Stimulated activated CD8-positive, alpha-beta memory T cell treated with anti-CD3 and anti-CD28 coated beads, Interleukin-2, amount 100 ng/mL, for 1 hour (primary cell): ENCODE data around the gene AS3MT.
"Not testable (repeated sequence)": the region's sequence is repeated elsewhere in the genome, so short reads cannot be mapped to it uniquely, and the experiment has no call there.

Experiments
- DNase-seq, 2 donors: peaks; one replicate each; pipeline ENCODE4 v3.0.0-alpha.2; 2020; ENCODE audit warnings: low read depth in 2 of 2

The AS3MT gene, protein sequence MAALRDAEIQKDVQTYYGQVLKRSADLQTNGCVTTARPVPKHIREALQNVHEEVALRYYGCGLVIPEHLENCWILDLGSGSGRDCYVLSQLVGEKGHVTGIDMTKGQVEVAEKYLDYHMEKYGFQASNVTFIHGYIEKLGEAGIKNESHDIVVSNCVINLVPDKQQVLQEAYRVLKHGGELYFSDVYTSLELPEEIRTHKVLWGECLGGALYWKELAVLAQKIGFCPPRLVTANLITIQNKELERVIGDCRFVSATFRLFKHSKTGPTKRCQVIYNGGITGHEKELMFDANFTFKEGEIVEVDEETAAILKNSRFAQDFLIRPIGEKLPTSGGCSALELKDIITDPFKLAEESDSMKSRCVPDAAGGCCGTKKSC

DNA sequence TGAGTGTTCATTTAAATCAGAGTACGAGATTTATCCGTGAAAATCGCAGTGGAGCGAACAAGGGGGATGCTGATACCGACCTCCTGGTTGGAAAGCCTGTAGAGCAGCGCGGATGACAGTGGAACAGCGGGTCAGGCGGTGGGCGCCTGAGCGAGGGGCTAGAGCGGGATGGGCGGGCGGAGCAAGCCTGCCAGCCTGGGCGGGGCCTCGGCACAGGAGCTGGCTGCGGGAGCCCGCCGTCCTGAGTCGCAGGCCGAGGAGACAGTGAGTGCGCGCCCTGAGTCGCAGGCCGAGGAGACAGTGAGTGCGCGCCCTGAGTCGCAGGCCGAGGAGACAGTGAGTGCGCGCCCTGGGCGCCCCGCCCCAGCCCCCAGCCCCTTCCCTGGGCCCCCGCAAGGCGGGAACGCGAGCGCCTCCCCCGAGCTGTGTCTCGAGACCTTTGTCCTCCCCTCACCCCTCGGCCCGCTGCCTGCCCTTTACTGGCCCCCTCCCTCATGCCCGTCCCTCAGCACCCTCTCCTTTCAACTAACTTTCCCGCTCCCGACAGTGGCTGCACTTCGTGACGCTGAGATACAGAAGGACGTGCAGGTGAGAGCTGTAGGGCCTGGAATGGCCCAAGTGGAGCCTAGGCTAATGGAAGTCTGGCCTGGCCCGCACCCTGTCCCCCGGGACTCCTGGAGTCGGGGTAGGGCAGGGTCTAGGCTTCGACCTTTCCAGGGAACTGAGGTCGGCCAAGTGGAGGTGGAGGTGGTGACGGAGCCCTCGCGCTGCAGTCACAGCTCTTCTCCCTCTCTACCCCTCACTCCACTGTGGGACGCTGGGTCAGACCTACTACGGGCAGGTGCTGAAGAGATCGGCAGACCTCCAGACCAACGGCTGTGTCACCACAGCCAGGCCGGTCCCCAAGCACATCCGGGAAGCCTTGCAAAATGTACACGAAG is at the start of gene AS3MT:
Gene AS3MT, plus strand, starts transcription at position 213 of the 941 bp plus-strand sequence. Its CDS starts 123 bp downstream, at position 336.
- no peak for DNase-seq

DNA sequence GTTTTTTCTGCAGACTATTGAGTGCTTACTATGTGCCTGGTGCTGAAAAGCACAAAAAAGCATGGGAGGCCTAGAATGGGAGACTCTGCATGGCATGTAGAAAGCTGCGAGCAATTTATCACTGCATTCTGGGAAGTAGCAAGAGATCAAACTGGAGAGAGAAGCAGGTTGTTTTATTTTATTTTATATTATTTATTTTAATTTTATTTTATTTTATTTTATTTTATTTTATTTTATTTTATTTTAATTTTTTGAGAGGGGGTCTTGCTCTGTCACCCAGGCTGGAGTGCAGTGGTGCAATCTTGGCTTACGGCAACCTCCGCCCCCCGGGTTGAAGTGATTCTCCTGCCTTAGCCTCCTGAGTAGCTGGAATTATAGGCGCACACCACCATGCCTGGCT is 49.3 kb upstream of the AS3MT start:
- not testable (repeated sequence) for DNase-seq

DNA sequence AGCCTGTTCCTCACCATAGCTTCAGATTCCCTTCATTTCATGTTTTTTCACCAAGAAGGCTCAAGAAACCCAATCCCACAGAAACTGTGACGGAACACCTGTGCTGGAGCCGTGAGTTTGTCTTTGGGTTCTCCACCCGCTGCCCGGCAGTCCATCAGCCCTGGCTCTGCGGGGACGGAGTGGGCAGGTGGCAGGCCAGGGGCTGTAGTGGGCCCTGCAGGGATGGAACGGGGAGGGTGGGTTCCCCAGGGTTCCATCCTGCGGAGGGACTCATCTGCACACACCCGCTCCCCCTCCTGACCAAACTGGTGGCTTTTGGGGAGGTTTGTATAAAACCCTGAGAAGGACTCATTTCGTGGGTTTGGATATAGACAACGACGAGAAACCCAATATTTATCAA is 47.0 kb upstream of the AS3MT start:
- no peak for DNase-seq

DNA sequence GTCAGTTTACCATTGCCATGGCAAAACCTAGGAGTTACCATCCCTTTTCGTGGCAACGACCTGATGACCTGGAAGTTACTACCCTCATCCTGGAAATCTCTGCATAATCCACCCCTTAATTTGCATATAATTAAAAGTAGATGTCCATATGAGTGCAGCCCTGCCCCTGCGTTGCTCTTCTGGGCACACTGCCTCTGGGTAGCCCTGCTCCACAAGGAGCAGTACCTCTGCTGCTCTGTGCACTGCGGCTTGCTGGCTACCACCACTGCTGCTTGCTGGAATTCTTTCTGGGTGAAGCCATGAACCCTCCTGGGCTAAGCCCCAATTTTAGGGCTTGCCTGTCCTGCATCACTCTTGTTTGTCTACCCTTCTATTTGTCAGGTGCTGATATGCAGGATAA is 44.6 kb upstream of the AS3MT start:
- DNase-seq: no peak

DNA sequence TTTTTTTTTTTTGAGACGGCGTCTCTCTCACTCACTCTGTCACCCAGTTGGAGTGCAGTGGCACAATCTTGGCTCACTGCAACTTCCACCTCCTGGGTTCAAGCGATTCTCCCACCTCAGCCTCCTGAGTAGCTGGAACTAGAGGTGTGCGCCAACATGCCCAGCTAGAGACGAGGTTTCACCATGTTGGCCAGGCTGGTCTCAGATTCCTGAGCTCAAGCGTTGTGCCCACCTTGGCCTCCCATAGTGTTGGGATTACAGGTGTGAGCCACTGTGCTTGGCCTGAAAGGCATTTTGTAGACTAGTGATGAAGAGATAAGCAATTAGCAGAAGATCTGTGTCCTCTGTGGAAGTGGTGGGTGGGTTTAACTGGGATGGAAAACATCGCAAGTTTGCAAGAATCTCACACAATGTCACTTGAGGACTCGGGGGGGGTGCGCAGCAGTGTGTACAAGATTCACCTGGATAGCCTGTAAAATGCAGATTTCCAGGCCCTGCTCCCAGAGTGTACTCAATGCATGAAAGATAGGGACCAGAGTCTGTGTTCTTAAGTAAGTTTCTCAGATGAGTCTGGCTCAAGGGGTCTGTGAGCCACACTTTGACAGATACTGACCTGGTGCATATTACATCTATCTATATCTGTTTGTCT is 43.0 kb upstream of the AS3MT start:
- no peak for DNase-seq

DNA sequence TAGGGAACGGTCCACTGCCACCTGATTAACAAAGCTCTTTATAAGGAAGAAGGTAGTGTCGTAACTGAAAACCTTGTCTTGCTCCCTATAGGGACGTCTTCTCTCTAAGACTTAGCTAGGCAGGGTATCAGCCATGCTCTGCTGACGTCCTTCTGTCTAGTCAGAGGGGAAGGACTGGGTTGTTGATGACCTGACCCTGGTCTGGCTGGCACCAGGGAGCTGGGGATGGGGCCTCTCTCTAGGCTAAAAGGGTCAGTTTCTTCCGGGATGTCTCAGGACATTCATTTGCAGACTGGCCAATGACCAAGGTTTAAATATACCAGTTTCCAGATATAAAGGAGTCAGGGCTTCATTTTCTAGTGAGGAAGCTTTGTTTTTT is 41.7 kb upstream of the AS3MT start:
- no peak for DNase-seq

DNA sequence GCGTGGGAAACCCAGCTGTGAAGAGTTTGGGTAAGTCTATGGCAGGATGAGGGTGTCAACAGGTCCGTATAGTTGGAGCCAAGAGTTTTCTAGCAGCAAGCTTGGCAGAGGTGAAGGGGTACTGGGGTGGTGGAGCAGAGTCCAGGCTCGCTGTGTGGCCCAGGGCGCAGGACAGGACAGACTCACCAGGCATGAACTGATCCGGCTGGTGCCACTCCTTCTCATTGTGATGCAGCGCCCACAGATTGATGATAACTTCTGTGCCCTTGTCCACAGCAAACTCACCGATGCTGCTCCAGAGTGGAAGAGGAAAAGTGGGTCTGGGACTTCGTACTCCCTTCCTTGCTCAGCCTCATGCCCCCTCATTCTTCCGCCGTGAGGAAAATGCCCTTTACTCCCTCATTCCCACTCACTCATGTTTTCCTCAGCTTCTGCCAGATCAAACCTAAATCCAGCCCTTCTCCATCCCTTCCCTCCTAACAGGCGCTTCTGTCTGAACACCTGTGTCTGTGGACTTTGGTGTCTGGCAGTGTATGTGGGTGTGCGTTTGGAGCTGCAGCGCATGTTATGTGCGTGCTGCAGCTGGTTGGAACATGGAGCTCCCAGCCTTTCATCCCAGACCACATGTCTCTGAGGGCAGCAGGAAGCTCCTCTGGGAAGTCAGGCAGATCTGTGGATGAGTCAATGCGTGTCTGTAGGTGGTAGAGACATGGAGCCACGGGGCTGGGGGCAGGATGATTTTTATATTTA is 37.8 kb upstream of the AS3MT start:
- DNase-seq: no peak

DNA sequence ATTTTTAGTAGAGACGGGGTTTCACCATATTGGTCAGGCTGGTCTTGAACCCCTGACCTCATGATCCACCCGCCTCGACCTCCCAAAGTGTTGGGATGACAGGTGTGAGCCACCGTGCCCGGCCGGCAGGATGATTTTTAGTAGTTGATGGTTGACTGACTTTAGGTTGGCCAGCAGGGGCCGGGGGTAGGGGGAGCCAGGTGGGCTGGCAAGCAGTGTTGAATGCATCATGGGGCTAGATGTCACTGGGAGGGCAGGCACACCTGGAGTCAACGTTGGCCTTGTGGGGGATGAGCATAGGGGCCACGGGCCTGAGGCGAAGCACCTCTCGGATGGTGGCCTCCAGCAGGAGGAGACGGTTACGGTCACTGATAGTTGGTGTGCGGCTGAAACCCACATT is 37.0 kb upstream of the AS3MT start:
- DNase-seq: no peak

DNA sequence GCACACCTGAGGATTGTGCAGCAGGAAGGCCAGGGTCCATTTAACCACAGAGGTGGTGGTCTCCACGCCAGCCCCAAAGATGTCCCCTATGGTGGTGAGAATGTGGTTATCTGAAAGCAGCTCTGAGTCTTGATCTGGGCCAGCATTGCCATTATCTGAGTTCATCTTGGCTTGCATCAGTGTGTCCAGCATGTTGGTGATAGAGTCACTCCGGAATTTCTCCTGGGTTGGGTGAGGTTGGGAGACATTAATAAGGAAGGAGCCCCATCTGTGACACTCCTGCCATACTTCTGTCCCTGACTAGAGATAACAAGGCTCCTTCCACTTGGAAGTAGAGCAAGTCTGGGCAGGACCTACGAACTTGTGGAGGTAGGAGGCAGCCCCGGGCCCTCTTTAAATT is 36.3 kb upstream of the AS3MT start:
- DNase-seq: no peak

DNA sequence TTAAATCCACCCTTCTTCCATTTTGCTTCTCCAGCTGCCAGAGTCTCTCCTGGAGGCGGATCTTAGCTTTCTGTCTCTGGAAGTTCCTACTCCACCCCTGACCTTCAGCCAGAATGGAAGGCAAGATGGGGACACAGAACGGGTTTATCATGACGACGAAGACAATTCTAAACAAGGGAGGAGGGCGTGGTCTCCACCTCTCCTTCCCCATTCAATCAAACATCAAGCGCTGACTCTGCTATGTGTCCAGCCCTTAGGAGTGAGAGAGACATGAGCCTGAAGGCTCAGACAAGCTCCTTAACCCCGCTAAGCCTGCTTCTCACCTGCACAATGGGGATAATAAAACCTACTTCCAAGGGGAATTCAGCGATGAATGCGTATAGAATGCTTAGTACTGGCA is 35.1 kb upstream of the AS3MT start:
- DNase-seq: no peak

DNA sequence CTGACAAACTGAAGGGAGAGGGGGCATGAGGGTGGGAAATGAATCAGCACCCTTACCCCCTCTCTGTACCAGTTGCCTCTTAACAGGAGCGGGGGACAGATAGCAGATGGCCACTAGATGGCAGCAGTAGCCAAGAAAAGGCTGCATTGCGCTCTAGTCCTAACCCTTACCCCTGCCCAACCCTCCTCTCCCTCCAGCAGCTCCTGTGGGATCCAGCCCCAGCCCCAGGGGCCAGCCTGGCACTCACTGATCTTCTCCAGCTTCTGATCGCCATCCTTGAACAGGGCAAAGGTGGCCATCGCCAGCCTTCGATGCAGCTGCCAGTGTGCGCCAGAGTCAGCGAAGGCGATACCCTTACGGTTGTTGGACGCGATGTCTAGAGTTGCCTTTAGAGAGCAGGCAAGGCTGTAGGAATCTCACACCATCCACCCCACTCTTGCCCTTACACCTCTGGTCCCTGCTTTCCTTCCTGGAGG is 34.2 kb upstream of the AS3MT start:
- peak; percentile 50 to 55 for DNase-seq

DNA sequence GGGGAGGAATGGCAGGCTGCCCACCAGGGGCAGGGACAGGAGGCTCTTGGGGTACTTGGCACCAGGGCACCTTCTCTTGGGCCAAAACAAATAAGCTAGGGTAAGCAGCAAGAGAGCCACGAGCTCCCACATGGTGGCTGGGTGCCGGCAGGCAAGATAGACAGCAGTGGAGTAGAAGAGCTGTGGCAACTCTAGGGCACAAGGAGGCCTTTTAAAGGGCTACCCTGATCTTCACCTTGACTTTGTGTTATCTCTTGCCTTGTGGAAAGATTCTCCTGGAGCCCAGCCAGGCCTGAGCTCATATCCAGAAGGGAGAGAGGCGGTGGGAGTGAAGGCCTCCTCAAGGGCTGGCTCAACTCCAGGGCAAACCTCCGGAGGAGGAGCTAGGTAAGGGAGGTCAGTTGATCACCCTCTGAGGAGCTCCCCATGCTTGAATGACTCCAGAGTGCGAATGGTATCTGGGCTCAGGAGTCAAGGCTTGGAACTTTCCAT is 32.0 kb upstream of the AS3MT start, which contains the start of gene CYP17A1:
Gene CYP17A1, minus strand, starts transcription at position 184 of the 492 bp plus-strand sequence. Its CDS starts 52 bp downstream, at position 132.
- no peak for DNase-seq

DNA sequence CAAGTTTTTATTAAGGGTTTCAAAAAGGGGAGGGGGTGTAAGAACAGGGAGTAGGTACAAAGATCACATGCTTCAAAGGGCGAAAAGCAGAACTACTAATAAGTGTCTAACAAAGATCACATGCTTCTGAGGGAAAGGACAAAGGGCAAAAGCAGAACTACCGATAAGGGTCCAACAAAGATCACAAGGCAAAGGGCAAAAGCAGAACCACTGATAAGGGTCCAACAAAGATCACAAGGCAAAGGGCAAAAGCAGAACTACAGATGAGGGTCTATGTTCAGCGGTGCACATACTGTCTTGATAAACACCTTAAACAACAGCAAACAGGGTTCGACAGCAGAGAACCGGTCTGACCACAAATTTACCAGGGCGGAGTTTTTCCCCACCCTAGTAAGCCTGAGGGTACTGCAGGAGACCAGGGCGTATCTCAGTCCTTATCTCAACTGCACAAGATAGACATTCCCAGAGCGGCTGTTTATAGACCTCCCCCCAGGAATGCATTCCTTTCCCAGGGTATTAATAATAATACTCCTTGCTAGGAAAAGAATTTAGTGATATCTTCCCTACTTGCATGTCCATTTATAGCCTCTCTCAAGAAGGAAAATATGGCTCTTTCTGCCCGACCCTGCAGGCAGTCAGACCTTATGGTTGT is 30.9 kb upstream of the AS3MT start:
- DNase-seq: not testable (repeated sequence)

DNA sequence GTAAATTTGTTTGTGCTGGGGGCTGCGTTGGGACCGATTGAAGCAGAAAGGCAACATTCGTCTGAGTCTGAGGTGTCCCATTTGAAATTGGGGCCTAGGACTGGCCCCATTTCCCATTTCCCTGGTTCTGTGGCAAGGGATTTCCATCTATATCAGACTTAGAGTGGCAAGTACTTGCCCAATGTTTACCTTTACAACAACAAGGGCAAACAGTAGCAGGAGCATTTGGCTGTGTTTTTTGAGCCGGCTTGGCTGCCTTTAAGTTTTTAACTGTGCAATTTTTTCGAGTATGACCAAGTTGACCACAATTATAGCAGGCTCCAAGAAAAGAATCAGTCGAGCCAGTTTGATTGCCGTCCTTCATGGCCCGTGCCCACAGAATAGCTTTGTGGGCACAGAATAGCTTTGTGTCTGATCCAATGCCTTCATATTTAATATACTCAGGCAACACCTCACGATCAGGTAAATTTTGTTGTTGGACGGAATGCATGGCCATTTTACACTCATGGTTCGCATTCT is 27.4 kb upstream of the AS3MT start:
- no peak for DNase-seq

DNA sequence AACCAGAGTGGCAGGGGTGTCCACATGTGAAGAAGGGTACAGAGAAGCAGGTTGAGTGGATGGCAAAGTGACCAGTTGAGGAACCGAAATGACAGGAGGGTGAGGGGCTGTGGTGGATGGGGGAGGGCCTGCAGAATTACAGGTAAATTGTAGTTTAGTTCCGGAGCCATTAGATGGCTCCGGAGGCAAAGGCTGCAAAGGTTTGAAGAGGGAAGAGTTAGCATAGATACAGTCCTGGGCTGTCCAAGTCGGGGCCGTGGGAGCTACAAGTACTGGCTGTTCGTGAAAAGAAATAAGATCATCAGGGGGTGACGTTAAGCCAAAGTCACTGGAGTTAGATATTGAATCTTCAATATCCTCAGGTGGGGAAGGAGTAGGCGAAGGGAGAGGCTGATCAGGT is 26.1 kb upstream of the AS3MT start:
- DNase-seq: not testable (repeated sequence)

DNA sequence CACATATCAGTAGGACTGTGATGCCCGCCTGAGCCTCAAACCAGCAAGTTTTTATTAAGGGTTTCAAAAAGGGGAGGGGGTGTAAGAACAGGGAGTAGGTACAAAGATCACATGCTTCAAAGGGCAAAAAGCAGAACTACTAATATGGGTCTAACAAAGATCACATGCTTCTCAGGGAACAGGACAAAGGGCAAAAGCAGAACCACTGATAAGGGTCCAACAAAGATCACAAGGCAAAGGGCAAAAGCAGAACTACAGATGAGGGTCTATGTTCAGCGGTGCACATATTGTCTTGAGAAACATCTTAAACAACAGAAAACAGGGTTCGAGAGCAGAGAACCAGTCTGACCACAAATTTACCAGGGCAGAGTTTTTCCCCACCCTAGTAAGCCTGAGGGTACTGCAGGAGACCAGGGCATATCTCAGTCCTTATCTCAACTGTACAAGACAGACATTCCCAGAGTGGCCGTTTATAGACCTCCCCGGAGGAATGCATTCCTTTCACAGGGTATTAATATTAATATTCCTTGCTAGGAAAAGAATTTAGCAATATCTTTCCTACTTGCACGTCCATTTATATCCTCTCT is 25.0 kb upstream of the AS3MT start:
- not testable (repeated sequence) for DNase-seq

DNA sequence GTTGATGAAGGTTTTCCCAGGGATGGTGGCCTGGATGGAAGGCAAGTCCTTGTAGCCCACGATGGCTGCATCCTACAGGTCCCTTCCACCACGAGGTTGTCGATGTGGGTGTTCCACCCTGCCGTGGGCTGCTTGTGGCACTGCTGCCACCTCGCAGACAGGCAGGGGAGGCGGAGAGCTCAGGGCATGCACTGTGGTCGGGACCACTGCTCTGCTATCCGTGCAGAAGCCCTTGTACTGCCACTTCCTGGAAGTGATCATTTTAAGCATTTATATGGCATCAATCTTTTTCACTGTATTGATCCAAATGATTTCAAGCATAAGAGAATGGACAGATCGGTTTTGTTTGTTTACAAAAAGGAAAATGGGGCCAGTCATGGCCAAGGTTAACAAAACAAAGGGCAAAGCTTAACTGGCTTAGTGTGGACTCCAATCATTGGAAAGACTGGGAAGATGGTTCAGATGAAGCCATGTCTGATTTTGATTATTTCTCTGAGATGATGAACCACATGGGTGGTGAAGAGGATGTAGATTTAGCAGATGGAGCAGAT is 23.8 kb upstream of the AS3MT start:
- no peak for DNase-seq

DNA sequence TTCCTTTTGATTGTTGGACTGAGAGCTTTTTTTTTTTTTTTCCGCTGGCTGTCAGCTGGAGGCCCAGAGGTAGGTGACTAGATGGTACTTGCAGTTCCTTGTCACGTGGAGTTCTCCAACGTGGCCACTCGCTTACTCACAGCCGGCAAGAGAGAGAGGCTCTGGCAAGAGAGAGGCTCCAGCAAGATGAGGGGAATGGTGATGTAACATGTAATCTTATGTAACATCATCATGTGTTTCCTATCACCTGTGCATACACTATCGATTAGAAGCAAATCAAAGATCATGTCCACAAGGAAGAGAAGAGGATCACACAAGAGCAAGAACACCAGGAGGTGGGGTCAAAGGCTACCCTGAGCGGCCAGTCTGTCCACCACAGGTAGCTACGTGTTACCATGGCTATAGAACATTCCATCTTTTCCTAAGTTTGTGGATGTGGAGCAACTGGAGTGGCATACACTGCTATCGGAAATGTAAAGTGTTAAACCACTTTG is 19.2 kb upstream of the AS3MT start:
- DNase-seq: no peak

DNA sequence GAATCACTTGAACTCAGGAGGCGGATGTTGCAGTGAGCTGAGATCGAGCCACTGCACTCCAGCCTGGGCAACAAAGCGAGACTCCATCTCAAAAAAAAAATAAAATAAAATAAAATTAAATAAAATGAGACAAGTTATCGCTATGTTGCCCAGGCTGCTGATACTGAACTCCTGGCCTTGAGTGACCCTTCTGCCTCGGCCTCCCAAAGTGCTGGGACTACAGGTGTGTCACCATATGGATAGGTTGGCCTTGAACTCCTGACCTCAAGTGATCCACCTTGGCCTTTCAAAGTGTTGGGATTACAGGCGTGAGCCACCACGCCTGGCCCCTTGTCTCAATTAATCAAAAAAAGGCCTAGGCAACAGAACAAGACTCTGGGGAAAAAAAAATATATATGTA is 16.0 kb upstream of the AS3MT start:
- not testable (repeated sequence) for DNase-seq
